ENCODE data around the gene ALOX5.

DNA sequence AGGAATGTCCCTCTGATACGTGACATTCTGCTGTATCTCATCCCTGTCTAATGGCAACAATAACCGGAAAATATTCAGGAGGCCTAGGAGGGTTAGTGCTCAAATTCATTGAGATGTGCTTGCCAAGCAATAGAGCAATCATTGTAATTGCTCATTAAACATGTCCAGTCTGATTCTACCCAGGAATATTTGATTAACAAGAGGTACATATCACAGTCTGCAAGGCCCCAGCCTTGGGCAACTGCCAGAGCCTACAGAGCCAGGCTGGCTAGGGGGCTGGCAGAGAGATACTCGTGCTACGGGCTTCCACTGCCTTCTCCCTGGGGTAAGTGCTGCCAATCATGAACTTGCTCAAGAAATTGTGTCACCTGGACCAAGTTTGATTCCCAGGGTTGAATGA is 99.1 kb downstream of the ALOX5 start:
- TF ChIP-seq, protein P1, sequence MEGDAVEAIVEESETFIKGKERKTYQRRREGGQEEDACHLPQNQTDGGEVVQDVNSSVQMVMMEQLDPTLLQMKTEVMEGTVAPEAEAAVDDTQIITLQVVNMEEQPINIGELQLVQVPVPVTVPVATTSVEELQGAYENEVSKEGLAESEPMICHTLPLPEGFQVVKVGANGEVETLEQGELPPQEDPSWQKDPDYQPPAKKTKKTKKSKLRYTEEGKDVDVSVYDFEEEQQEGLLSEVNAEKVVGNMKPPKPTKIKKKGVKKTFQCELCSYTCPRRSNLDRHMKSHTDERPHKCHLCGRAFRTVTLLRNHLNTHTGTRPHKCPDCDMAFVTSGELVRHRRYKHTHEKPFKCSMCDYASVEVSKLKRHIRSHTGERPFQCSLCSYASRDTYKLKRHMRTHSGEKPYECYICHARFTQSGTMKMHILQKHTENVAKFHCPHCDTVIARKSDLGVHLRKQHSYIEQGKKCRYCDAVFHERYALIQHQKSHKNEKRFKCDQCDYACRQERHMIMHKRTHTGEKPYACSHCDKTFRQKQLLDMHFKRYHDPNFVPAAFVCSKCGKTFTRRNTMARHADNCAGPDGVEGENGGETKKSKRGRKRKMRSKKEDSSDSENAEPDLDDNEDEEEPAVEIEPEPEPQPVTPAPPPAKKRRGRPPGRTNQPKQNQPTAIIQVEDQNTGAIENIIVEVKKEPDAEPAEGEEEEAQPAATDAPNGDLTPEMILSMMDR (IDR thresholded peaks at IDR 0.05) = no peak
- no peak for TF ChIP-seq EP300 (IDR thresholded peaks at IDR 0.05)
- TF ChIP-seq POLR2A (IDR thresholded peaks at IDR 0.05) = no peak
